ENCODE measurements around the gene CENPT. TPM values are rescaled to one million over a fixed set of nuclear protein-coding genes. Genes with fewer than 3 reads are reported as not detected.

The CENPT gene
- total and polyA plus RNA-seq, 2 donors (not counting 3 experiments of a cell fraction or from before 2014, with no cell fraction given) = 60.3 to 61.3 TPM

DNA sequence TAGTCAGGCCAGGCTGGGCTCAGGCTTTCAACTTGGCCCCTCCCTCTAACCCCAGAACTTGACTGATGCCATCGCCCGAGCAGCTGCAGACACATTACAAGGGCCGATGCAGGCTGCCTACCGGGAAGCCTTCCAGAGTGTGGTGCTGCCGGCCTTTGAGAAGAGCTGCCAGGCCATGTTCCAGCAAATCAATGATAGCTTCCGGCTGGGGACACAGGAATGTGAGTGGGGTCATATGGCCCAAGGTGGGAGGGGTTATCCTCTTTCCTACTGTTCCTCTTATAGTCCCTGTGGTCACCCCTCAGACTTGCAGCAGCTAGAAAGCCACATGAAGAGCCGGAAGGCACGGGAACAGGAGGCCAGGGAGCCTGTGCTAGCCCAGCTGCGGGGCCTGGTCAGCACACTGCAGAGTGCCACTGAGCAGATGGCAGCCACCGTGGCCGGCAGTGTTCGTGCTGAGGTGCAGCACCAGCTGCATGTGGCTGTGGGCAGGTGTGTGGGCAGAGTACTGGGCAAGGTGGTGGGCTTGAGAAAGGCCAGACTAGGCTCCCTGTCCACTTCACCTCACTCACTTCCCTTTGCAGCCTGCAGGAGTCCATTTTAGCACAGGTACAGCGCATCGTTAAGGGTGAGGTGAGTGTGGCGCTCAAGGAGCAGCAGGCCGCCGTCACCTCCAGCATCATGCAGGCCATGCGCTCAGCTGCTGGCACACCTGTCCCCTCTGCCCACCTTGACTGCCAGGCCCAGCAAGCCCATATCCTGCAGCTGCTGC lies 35.1 kb upstream of the CENPT start:
- Histone ChIP-seq H4K20me1 (replicated peaks; ENCODE audit: control insufficient read depth, extremely low read depth, insufficient read depth, low read length) (no peaks in the 10 kb centered on the region), H3K4me2 (ENCODE audit: insufficient read depth, low read length) (no peak overlapping the region), H3K9me3 (replicated peaks; ENCODE audit: control insufficient read depth, insufficient read depth, low read length) (no peaks in the 10 kb centered on the region), H3K36me3 (ENCODE audit: control insufficient read depth in 2 of 2, extremely low read depth in 1 of 2, insufficient read depth in 2 of 2, low read length in 2 of 2) (peaks cover 14 to 83% of the 10 kb centered on the region in 2 experiments), H2AFZ (ENCODE audit: low read depth, low read length) (no peak overlapping the region), H3K9ac (replicated peaks; ENCODE audit: extremely low read depth, insufficient read depth, low read length) (no peak overlapping the region), H3K27me3 (ENCODE audit: control insufficient read depth in 2 of 2, insufficient read depth in 2 of 2, low read length in 2 of 2) (no peaks in the 10 kb centered on the region), H3K27ac (ENCODE audit: insufficient read depth, low read depth, low read length) (no peak overlapping the region), H3K79me2 (ENCODE audit: control insufficient read depth, insufficient read depth, low read length) (no peaks in the 10 kb centered on the region), H3K4me1 (ENCODE audit: control insufficient read depth, extremely low read depth, insufficient read depth, low read length) (no peaks in the 10 kb centered on the region), H3K4me3 (replicated peaks in 1 of 3; ENCODE audit: insufficient read depth in 1 of 3, low read depth in 1 of 3, low read length in 3 of 3) (no peak overlapping the region), H3K9me1 (replicated peaks; ENCODE audit: control insufficient read depth, extremely low read depth, insufficient read depth, low read length) (no peaks in the 10 kb centered on the region)
- intact Hi-C loops (cut with micrococcal nuclease) (loop anchor here (1.0 to 5.0 kb wide), 3 partner anchors 46 to 180 kb away; no protein-coding TSS in a partner anchor), dilution Hi-C loops (cut with MboI; ENCODE audit: extremely low pct_ligation_motif_present, low sequenced_read_pairs) (no loop called here)
- no peak for FAIRE-seq
- ChIA-PET CTCF (interaction anchor here (0.7 to 5.4 kb wide), 19 partner anchors 8 to 361 kb away, joined by 3 to 106 read pairs (median 13); partner anchors contain the start of genes CTRL, EDC4, PSKH1 and PSMB10), POLR2A (interaction anchor here (0.6 kb wide), 1 partner anchor 11 kb away, joined by 3 read pairs; the partner anchor contains the start of gene PSKH1)
- DNase-seq (ENCODE audit: low read depth, low spot score) = no peak
- TF ChIP-seq JUN (IDR thresholded peaks at IDR 0.05; ENCODE audit: borderline replicate concordance, insufficient read depth, insufficient read length, low read depth) (no peak), MYC (IDR thresholded peaks at IDR 0.05; ENCODE audit: low read depth, low read length) (no peak), FOS (IDR thresholded peaks at IDR 0.05; ENCODE audit: borderline replicate concordance, insufficient read depth, low read length) (no peak), POLR2A (IDR thresholded peaks at IDR 0.05; ENCODE audit: low read depth, low read length) (no peak), GATA2 (IDR thresholded peaks at IDR 0.05; ENCODE audit: insufficient read depth, insufficient read length, low read depth, low read length) (no peak), EZH2 (IDR thresholded peaks at IDR 0.05; ENCODE audit: borderline replicate concordance, low read depth, low read length, severe bottlenecking) (no peak), POLR2AphosphoS5 (IDR thresholded peaks at IDR 0.05; ENCODE audit: insufficient read depth, low read depth, low read length) (no peak)
- TF ChIP-seq, protein P1, sequence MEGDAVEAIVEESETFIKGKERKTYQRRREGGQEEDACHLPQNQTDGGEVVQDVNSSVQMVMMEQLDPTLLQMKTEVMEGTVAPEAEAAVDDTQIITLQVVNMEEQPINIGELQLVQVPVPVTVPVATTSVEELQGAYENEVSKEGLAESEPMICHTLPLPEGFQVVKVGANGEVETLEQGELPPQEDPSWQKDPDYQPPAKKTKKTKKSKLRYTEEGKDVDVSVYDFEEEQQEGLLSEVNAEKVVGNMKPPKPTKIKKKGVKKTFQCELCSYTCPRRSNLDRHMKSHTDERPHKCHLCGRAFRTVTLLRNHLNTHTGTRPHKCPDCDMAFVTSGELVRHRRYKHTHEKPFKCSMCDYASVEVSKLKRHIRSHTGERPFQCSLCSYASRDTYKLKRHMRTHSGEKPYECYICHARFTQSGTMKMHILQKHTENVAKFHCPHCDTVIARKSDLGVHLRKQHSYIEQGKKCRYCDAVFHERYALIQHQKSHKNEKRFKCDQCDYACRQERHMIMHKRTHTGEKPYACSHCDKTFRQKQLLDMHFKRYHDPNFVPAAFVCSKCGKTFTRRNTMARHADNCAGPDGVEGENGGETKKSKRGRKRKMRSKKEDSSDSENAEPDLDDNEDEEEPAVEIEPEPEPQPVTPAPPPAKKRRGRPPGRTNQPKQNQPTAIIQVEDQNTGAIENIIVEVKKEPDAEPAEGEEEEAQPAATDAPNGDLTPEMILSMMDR (IDR thresholded peaks at IDR 0.05; ENCODE audit: extremely low read depth in 1 of 2, insufficient read depth in 1 of 2, low read depth in 1 of 2, low read length in 2 of 2) = no peak
- TF ChIP-seq, protein P2, sequence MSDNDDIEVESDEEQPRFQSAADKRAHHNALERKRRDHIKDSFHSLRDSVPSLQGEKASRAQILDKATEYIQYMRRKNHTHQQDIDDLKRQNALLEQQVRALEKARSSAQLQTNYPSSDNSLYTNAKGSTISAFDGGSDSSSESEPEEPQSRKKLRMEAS (IDR thresholded peaks at IDR 0.05; ENCODE audit: insufficient read depth, insufficient read length) = no peak
- BruUV-seq (replicated peaks) = no TSS peak
